Measurements from ENCODE around the gene LMBR1L. TPM values are rescaled to one million over a fixed set of nuclear protein-coding genes. Genes with fewer than 3 reads are reported as not detected.

LMBR1L gene
- total and polyA plus RNA-seq, 2 of the 13 experiments (the other 11 are each of a cell fraction or from before 2014, with no cell fraction given) = 12.2 to 65.9 TPM

- 0 out of 2 replicates have a peak, but pooled peaks have one; percentile 31 for TF ChIP-seq ZNF605 (CRISPR knock-in tag; IDR thresholded peaks at IDR 0.05)
- TF ChIP-seq TEF (CRISPR knock-in tag; IDR thresholded peaks at IDR 0.05) = 0 out of 2 replicates have a peak, but pooled peaks have one; percentile 7
- TF ChIP-seq MXI1 (IDR thresholded peaks at IDR 0.05; ENCODE audit: borderline replicate concordance, low read depth, low read length) = no peak; the same call in 2 of the 3 replicates
These were observed 51.1 kb downstream of the LMBR1L start (continued) for GRCh38 chr12:49059299-49060171.

- WGBS (ENCODE audit: low lambda C conversion rate) = 0% methylated on average over 1 of the region's 1 CpG
- Histone ChIP-seq H3K4me3 (replicated peaks in 1 of 3; ENCODE audit: insufficient read depth in 1 of 3, low read depth in 2 of 3, low read length in 3 of 3) (peak overlapping the region; percentile 95 to 100 (median 98)), H3K9me3 (ENCODE audit: low read length) (no peaks in the 10 kb centered on the region), H3K79me2 (ENCODE audit: insufficient read depth, low read length) (peaks cover 60% of the 10 kb centered on the region), H3K9ac (ENCODE audit: insufficient read depth, low read depth, low read length) (peak overlapping the region; percentile 98), H3K27me3 (ENCODE audit: control insufficient read depth in 1 of 2, insufficient read depth in 2 of 2, low read length in 2 of 2) (no peaks in the 10 kb centered on the region; a peak in 1 of 5 replicates), H4K20me1 (ENCODE audit: insufficient read depth, low read length) (peaks cover 54% of the 10 kb centered on the region), H2AFZ (ENCODE audit: low read length) (no peak overlapping the region), H3K4me1 (ENCODE audit: insufficient read depth, low read length) (peaks cover 54% of the 10 kb centered on the region), H3K27ac (ENCODE audit: extremely low read length, insufficient read depth, low read length) (peak overlapping the region; percentile 94), H3K4me2 (ENCODE audit: low read depth, low read length) (peak overlapping the region; percentile 98), H3K36me3 (replicated peaks in 1 of 2; ENCODE audit: control insufficient read depth in 1 of 2, insufficient read depth in 2 of 2, low read length in 2 of 2) (peaks cover 10 to 19% of the 10 kb centered on the region in 2 experiments)
- DNase-seq (ENCODE audit: low spot score) (no peak), FAIRE-seq (no peak), ATAC-seq (no peak)
- POLR2A ChIA-PET = interaction anchor here (0.7 to 2.0 kb wide), 3 partner anchors 11 to 206 kb away, joined by 3 to 10 read pairs (median 6); partner anchors contain the start of genes RHEBL1 and TUBA1C
- CTCF ChIA-PET (ENCODE audit: low intra/inter-chr PET ratio, low total read pairs) = no interaction called here
- in situ Hi-C loops (cut with HindIII; ENCODE audit: extremely low pct_ligation_motif_present, low pct_unique_long_range_greater_than_20kb) (no loop called here), intact Hi-C loops (cut with micrococcal nuclease; ENCODE audit: unreplicated experiment) (no loop called here)
- no peak for TF ChIP-seq ZFY (CRISPR knock-in tag; IDR thresholded peaks at IDR 0.05)
- TF ChIP-seq BORCS8-MEF2B (CRISPR knock-in tag; IDR thresholded peaks at IDR 0.05) = no peak
- TF ChIP-seq PBX3 (CRISPR knock-in tag; IDR thresholded peaks at IDR 0.05; ENCODE audit: borderline replicate concordance) = no peak
- no peak for TF ChIP-seq EEA1 (CRISPR knock-in tag; IDR thresholded peaks at IDR 0.05; ENCODE audit: borderline replicate concordance)
- TF ChIP-seq ZNF687 (CRISPR knock-in tag; IDR thresholded peaks at IDR 0.05) = no peak
- no peak for TF ChIP-seq FOSL1 (CRISPR knock-in tag; IDR thresholded peaks at IDR 0.05; ENCODE audit: borderline replicate concordance)
- BruUV-seq (replicated peaks) = no TSS peak
These were observed 51.7 kb downstream of the LMBR1L start for GRCh38 chr12:49059045-49059298.
